Activated CD8-positive, alpha-beta memory T cell treated with anti-CD3 and anti-CD28 coated beads, Interleukin-2, amount 50 U/mL, for 1 hour (primary cell): ENCODE measurements around the gene ARV1.
"Not testable (repeated sequence)": the region's sequence is repeated elsewhere in the genome, so short reads cannot be mapped to it uniquely, and the experiment has no call there.

Source experiments
- DNase-seq: peaks from one replicate; pipeline ENCODE4 v3.0.0-alpha.2; 2020; ENCODE audit errors: extremely low read depth

The ARV1 gene

GRCh38 chr1:231019711-231020110 is 40.8 kb downstream of the ARV1 start:
- no peak for DNase-seq

GRCh38 chr1:231020139-231020601 is 41.3 kb downstream of the ARV1 start:
- DNase-seq, result no peak

GRCh38 chr1:231020816-231021215 is 41.9 kb downstream of the ARV1 start:
- DNase-seq, result no peak

GRCh38 chr1:231021540-231022031 is 42.7 kb downstream of the ARV1 start:
- DNase-seq, result no peak

- not testable (repeated sequence) for DNase-seq
Observed at GRCh38 chr1:231022543-231022942, 43.6 kb downstream of the ARV1 start.

- DNase-seq, result no peak
Observed at GRCh38 chr1:231023150-231023549, 44.3 kb downstream of the ARV1 start.

- DNase-seq, result no peak
Observed at GRCh38 chr1:231026576-231026975, 47.7 kb downstream of the ARV1 start.

GRCh38 chr1:231027136-231027925 is 48.4 kb downstream of the ARV1 start:
- no peak for DNase-seq

- no peak for DNase-seq
Observed at GRCh38 chr1:231027971-231028370, 49.1 kb downstream of the ARV1 start.

GRCh38 chr1:231028682-231029081 is 49.8 kb downstream of the ARV1 start:
- no peak for DNase-seq

GRCh38 chr1:231029247-231029646 is 50.4 kb downstream of the ARV1 start:
- DNase-seq, result not testable (repeated sequence)

GRCh38 chr1:231029841-231030240 is 50.9 kb downstream of the ARV1 start:
- no peak for DNase-seq

GRCh38 chr1:231032963-231033362 is 54.1 kb downstream of the ARV1 start:
- no peak for DNase-seq

- DNase-seq, result no peak
Observed at GRCh38 chr1:231035799-231036198, 56.9 kb downstream of the ARV1 start.

- DNase-seq, result no peak
Observed at GRCh38 chr1:231036416-231036815, 57.5 kb downstream of the ARV1 start.

- DNase-seq, result no peak
Observed at GRCh38 chr1:231037585-231038517, 59.0 kb downstream of the ARV1 start.

GRCh38 chr1:231039161-231040018 is 60.5 kb downstream of the ARV1 start:
- no peak for DNase-seq

GRCh38 chr1:231040019-231040799 is 61.3 kb downstream of the ARV1 start, which contains the start of gene FAM89A:
FAM89A (minus strand) TSS chr1:231040254; CDS start chr1:231040211, 43 bp downstream.
- DNase-seq, result no peak

GRCh38 chr1:231040800-231041718 is 62.2 kb downstream of the ARV1 start:
- no peak for DNase-seq
